Fibroblast of peridontal ligament (primary cell): ENCODE measurements around the gene TMEM163.

Experiments
- DNase-seq: peaks from one replicate; pipeline ENCODE4 v3.0.0-alpha.2; 2010; ENCODE audit errors: extremely low read depth

The TMEM163 gene

DNA sequence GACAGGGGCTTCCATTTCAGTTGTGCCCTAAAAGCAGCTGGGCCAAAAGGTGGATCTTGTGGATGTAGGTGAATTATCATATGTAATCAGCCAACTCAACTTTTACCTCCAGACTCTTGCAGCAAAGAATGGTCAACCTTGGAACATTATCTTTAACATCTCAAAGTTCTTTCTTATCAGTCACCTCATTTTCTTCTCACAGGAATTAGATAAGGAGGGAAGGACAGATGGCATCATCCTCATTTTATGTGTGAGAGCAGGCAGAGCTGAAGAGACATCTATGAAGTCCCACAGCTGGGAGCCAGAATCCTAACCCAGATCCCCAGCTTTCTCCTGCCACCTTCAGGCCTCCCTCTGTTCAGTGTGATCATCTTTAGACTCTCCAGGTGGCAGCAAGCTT, 282.9 kb downstream of the TMEM163 start:
- no peak for DNase-seq

DNA sequence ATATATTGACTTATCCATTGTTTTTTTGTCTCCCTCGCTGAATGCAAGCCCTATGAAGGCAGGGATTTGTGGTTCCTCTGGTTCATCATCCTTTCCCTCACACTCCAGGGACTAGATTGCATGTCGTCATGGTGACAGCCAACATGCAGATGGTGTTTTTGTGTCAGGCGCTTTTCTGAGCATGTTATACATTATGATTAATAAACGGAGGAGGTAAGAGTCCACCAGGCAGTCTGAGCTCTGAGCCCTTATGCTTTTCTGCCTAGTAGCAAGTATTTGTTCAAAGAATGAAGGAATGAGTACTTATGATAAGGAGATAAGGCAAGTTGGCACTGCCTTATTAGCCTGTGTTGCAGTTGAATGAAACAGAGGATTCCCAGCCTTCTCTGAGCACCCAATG, 283.3 kb downstream of the TMEM163 start:
- DNase-seq = no peak

DNA sequence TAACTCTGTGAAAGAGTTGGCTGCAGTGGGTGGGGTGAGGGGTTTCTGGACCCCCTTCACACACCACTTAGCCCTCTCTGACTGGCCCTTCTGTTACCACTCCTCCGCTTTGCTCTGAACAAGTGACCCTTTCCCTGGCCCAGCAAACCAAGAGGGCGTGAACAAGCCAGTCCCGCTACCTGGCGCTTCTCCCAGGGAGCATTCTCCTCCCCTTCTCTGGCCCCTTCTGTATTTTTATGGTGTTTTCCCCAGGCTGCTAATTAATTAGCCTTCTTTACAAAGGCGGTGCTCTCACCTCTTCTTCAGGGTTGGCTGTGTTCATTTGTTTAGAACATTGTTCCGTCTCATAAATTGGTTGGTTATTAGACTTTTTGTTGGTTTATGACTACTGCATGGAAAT, 284.8 kb downstream of the TMEM163 start:
- no peak for DNase-seq

DNA sequence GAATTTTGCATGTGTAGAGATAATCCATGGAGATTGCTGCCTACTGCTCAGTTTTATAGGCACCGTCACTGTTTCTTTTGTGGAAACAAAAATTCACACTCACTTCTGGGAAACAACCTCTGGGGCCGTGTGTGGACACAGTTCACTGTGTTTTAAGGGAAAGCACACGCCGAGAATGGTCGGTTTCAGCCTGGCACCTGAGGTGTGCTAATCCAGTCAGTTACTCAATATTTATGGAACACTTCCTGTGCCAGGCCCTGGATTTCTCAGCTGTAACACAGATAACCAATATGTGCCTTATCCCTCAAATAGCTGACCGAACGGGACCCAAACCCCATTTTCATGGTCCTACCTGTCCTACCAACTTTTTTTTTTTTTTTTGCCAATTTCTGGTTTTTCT, 285.3 kb downstream of the TMEM163 start:
- no peak for DNase-seq

DNA sequence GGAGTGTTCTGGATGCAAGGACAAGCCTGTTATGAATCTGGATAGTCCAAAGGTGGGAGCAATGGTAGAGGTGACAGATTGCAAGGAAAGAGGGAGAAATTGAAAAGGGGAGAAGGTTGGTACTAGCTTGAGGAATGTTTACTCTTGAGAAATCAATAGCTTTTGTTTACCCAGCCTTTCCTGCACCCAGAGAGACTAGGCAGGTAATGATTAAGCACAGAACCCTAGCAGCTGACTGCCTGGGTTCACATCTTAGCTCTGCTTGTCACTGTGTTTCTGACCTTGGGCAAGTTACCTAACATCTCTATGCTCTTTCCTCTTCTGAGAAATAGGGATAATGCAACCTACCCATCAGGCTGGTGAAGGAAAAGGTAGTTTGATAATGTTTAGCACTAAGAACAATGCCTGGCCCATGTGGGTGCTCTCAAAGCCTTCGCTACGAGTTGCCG, 286.3 kb downstream of the TMEM163 start:
- DNase-seq = no peak

DNA sequence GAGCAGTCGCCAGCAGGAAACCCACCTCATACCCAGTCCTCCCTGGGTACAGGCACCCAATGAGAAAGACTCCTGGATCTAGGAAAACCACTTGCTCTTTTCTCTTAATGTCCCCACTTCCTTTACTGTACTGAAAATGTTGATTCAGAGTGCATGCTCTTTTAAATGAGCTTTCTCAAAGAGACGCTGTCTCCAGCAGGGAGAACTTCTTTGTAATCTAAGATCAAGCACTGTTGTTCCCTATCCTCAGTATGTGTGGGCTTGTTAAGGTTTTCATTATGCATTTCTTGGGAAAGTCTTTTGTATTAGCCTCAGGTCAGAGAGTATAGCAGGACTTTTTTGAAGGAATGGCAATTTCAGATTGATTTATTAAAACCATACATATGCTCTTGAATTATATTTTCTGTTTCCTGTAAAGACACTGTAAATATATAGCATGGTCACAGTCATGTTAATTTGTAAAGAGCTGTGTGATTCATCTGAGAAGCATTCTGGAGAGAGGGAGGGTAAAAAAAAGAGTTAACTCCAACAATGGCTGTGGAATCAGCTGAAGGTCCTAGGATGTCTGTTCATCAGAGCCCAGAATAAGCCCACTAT, 286.9 kb downstream of the TMEM163 start:
- DNase-seq = peak; percentile 52

DNA sequence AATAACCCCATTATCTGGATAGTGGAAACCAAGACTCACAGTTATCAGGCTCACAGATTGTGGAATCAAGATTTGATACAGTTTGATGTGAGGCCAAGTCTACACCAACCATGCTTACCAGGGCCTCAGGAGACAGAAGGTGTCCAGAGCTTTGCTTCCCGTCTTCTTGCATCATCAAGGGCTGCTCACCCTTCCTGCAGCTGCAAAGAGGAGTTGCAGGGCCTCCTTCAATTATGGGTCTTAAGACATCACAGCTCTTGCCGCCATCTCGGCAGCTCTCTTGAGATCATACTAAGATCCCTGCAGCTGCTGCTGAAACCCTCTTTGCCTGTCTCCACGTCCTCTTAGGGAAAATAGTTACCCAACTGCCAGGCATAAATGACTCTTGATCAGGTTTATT, 288.9 kb downstream of the TMEM163 start:
- DNase-seq = no peak

DNA sequence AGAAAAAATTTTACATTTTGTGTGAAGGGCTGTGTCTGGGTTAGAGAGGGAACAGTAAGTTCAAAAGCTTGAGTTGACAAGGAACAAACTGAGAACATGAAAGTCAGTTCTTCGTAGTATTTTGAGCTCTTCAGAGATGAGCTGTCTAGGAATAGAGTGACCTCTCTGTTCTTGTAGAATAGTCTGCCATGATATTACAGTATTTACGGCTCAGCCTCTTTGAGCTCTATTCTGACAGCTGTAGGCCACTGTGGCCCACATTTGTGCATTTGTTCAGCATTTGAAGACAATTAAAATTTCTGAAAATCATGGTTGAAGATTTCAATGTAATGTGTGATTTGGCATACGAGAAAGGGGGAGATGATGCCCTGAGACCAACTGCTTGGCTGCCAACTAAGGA, 292.1 kb downstream of the TMEM163 start:
- no peak for DNase-seq

DNA sequence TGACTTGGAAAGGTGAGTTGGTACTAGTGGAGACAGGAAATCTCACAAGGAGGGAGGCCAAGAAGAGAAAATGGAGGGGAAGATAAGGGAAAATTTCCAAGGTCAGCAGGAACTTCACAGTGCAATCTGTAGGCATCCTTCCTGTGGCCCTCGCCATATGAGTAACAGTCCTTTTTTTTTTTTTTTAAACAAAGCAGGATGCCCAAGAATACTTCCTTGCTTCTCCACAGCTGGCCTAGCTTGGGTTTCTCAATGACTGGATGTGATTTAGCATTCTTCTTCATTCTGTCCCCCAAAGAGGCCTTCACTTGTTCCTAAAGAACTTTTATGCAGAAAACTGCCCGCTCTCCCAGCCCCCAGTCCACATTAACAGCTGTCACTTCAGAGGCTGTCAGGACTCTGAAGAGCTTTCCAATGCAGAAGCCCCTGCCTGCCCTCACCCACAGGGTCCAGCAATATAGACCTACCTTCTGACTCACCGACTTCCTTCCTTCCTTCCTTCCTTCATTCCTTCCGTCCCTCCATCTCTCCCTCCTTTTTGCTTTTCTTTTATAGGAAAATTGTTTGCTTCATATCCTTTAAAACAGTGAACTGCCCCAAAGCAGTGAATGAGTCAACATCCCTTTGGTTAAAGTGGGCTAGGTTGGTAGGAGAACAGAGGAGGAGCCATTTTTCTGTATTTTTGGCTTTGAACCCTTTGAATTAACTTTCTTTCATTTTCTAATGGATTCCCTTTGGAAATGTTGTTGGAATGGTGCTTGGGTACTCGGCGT, 292.9 kb downstream of the TMEM163 start:
- peak; percentile 28 for DNase-seq

DNA sequence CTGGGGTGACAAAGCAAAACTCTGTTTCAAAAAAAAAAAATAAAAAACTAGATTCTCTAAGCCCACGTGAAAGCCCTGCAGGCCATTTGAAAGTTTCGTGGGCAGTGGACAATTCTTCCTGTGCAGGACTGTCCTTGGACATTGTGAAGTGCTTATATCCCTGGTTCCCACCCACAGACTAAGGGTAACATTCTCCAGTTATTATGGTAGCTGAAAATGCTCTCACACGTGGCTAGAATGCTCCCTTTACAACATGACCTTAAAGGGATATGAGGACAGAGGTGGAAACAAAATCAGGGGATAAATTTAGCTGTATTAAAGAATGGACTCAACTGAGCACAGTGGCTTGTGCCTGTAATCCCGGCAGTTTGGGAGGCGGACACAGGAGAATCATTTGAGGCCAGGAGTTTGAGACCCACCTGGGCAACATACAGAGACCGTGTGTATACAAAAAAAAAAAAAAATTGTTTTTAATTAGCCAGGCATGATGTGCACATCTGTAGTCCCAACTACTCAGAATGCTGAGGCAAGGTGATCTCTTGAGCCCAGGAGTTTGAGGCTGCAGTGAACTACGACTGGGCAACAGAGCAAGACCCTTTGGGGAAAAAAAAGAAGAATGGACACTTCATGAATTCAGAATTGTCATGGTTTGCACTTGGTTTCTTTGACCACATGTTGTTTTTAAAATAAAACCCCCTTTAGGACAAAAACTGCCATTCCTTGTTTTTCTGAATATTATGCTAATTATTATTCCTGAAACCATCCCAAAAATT, 297.1 kb downstream of the TMEM163 start:
- DNase-seq = no peak

DNA sequence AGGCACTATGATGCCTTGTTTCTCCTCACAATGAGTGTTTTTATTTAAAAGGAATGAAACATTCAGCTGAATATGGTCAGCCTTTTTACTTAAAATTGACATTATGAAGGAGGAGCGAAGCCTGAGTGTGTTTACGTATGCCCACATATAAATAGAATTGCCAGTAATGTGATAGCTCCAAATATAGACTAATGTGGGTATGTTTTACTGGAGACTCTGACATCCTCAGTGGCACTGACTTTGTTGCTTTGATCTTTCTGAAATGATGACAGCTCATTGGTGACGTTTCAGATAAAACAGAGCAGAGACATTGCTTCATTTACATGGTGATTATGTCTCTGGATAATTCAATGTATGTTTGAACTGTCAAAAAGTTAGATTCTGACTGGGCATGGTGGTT, 297.9 kb downstream of the TMEM163 start:
- DNase-seq = no peak

DNA sequence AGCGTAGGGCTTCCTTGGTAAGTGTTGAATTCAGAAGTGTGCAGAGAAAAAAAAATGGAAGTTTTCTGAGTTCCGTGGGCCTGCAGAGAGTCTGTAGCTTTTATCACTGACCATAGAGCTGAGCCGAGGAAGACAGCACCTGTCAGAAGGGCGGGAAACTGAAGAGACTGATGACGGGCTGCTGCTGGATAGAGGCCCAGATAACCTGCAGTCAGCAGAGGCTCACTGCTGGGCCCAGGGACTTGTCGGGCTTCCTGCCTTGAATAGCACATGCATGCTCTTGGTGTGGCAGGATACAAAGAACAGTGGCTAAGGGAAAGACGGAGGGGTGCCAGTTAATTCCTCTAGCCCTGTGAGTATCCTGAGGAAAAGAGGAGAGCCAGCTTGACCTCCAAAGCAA, 298.5 kb downstream of the TMEM163 start:
- no peak for DNase-seq

DNA sequence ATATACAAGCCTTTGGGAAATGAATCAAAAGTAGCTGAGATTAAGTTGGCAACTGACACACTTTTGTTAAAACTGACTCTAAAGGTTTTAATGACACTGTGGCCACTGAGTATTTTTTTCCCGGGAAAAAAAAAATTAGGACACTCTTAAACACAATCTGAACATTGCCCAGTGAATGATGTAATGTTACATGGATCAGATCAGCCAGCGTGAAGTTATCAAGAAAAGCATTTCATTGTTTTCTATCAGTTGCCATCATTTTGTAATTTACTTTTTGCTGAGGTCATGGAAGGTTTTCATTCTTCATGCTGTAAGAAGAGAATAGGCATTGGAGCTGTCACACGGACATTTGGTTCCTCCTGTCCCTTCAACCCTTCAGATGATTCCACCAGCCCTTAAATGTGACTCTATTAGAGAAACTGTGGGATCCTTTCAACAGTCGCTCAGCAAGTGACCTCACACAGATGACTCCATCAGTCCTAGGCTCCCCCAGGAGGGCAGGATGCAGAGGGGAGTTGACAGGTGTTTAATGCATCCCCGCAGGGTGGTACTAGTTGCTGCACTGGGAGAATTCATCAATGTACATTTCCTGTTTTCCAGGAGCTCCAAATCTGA, 300.7 kb downstream of the TMEM163 start:
- no peak for DNase-seq

DNA sequence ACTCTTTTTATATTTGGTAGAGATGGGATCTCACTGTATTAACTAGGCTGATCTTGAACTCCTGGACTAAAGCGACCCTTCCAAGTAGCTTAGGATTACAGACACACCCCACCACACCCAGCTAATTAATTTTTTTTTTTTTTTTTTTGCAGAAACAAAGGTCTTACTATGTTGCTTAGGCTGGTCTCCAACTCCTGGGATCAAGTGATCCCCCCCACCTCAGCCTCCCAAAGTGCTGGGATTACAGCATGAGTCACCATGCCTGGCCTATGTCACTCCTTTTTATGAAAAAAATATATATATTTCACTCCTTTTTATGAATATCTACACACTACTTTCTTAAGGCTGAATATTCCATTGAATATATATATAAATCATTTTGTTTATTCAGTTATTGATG, 302.2 kb downstream of the TMEM163 start:
- DNase-seq = no peak

DNA sequence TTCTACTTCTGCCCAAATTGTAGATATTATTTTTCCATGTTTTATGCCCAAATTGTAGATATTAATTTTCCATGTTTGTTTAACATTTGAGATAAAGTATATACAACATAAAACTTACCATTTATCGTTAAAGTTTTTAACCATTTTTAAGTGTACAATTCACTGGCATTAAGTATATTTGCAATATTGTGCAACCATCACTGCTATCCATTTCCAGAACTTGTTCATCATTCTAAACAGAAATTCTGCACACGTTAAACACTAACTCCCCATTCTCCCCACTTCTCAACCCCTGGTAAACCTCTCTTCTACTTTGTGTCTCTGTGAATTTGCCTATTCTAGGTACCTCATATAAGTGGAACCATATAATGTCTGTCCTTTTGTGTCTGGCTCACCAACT, 302.8 kb downstream of the TMEM163 start:
- DNase-seq = no peak

DNA sequence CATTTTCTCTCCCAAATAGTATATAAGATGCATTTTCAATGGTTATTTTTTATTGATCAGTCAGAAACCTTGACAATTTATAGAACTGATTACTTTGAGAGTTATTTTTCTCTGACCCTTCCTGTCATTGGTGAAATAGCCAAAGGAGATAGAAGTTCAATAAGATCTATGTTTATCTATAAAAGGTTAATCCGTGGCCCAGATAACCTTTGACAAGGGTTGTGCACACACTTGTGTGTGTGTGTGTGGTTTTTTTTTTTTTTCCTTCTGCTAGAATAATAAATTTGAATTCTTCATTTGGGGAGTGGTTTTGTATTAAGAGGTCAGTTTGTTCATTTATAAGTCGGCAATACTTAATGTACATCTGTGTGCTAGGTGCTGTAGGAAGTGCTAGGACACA, 304.9 kb downstream of the TMEM163 start:
- DNase-seq = no peak

DNA sequence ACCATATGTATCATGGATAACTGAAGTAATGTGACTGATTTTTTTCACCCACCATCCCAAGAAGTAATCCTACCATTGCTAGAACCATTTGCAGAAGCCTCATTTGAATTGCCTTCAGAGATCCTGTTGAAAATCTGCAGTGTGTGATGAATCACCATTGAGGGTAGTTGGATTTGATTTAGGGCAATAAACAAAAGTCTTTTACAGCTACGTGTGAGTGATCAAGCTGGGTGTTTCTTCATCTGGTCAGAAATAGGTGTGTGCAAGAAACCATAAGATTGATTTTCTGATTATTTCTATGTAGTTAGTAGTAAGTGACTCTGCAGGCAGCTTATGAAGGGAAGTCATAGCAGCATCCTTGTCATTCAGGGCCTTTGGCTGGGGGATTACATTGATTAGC, 305.4 kb downstream of the TMEM163 start:
- peak; percentile 81 for DNase-seq

DNA sequence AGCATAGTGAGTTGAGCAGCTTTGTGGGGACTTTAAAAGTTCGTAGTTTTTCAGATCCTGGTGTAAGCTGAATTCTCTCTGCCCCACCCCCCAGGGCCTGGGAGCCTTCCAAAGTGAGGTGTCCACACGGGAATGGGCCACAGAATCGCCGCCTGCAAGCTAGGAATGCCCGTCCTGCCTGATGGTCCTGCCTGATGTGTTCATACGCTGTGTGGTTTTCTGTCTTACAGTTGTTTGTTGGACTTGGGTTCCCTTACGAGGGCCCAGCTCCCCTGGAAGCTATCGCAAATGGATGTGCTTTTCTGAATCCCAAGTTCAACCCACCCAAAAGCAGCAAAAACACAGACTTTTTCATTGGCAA, 306.2 kb downstream of the TMEM163 start:
- no peak for DNase-seq

DNA sequence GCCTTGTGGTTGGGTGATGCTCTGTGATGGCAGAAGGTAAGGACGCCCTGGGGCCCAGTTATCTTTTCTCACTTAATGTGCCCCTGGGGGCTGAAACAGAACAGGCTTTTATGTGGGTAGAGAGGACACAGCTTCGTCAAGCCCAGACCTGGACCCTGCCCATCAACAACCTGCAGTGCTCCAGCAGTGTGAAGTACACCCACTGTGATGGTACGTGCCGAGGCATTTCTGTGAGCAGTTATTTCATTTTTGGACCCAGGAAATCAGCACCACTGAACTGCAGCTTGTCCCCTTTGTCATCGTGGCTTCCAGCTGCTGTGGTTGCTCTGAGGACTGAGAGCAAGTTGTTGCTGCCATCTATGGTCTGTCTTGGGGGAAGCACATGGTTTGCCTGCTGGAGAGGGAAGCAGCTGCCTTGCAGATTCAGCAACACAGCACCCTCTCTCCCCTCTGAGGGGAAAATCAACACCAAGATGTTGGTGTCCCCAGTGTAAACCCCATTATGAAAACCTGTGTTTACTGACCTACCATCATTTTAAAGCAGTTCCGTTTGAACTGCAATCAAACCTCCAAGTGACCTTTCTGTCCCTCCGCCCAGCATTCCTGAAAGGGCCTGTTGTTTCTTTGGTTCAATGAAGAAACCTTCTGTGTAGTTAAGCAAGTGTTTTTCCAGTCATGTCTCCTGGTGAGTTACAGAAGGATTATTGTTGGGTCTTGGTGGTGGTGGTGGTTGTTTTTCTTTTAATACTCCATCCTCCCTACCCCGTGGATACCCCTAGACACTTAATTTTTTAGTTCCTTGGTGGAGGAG, 306.8 kb downstream of the TMEM163 start:
- DNase-seq = peak; percentile 87

DNA sequence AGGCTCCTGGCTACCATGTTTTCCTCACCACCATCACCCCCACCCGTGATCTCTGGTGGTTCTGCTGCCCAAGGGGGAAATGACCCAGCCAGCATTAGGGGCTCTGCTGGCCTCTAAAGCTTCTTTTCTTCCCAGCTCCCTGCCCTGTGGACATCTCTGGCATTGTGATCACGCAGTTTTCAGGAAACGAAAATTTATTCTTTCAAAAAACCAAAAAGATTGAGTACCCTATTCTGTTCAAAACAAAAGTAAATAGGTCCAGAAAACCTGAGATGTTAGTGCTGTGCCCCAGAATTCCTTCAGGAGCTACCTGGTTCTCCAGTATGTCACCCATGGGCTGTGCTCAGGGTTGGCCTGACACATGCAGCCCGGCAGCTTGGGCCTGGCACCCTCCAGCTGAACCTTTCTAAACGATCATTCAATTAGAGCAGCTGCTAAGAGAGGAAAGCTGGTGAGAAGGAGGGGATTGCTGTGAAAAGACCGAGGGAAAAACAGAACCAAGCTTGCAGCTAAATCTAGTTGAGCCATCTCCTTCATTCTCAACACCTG, 307.4 kb downstream of the TMEM163 start:
- DNase-seq = no peak

DNA sequence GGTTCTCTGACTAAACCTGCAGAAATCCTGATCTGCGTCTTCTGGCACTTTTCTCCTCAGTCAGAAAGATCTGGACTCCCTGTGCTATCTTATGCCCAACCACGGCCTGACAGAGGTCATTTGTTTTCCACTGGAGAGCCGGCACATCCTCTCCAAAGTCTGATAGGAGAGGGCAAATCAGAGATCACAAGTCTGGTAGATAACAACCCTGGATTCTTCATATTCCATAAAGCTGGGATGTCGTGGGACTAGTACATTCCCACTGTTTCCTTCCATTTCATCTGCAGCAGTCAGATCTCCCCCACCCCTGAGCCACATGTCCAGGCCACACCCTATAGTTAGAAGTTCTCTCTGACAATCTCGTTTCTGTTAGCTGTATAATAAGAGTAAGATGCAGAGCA, 308.0 kb downstream of the TMEM163 start:
- no peak for DNase-seq
